Endodermal cell (in vitro differentiated cells): ENCODE measurements around the gene PRAME. TPM values are rescaled to one million over a fixed set of nuclear protein-coding genes. Genes with fewer than 3 reads are reported as not detected.

ENCODE experiments used
- DNase-seq: peaks from one replicate; pipeline ENCODE4 v3.0.0-alpha.2; 2017
- H3K27ac ChIP-seq: 2 replicates; pipeline ENCODE4 v1.5.1; 2013; ENCODE audit warnings: mild to moderate bottlenecking, low read depth, low read length, moderate library complexity
- H3K27me3 ChIP-seq: 2 replicates; pipeline ENCODE4 v1.6.1; 2013; ENCODE audit warnings: mild to moderate bottlenecking, low read length, moderate library complexity; ENCODE audit not compliant: insufficient read depth, control insufficient read depth, poor library complexity, severe bottlenecking
- H3K36me3 ChIP-seq: 2 replicates; pipeline ENCODE4 v1.7.0; 2013; ENCODE audit warnings: mild to moderate bottlenecking, low read length, moderate library complexity; ENCODE audit not compliant: control insufficient read depth, insufficient read depth
- H3K4me1 ChIP-seq: one replicate; pipeline ENCODE4 v1.7.0; 2013; ENCODE audit warnings: low read length; ENCODE audit not compliant: control insufficient read depth, insufficient read depth
- H3K4me3 ChIP-seq: 2 replicates; pipeline ENCODE4 v1.5.1; 2013; ENCODE audit warnings: mild to moderate bottlenecking, low read length, moderate library complexity
- H3K9ac ChIP-seq: 2 replicates; pipeline ENCODE4 v1.6.1; 2013; ENCODE audit warnings: mild to moderate bottlenecking, low read length, moderate library complexity; ENCODE audit not compliant: poor library complexity, severe bottlenecking; ENCODE audit errors: extremely low read depth
- H3K9me3 ChIP-seq: 2 replicates; pipeline ENCODE4 v1.6.1; 2013; ENCODE audit warnings: mild to moderate bottlenecking, low read length, moderate library complexity; ENCODE audit not compliant: control insufficient read depth
- H3K27ac Mint-ChIP-seq: 2 replicates; pipeline ENCODE4 v1.8.0; 2020; ENCODE audit warnings: mixed read lengths
- H3K27me3 Mint-ChIP-seq: 2 replicates; pipeline ENCODE4 v1.8.0; 2021; ENCODE audit warnings: mild to moderate bottlenecking, mixed read lengths; ENCODE audit not compliant: insufficient read depth
- H3K36me3 Mint-ChIP-seq: 2 replicates; pipeline ENCODE4 v1.8.0; 2020; ENCODE audit warnings: low read depth, mixed read lengths
- H3K4me1 Mint-ChIP-seq: 2 replicates; pipeline ENCODE4 v1.8.0; 2020; ENCODE audit warnings: mixed read lengths
- H3K4me3 Mint-ChIP-seq: 2 replicates; pipeline ENCODE4 v1.8.0; 2020; ENCODE audit warnings: mild to moderate bottlenecking, moderate library complexity, mixed read lengths
- H3K9me3 Mint-ChIP-seq: 2 replicates; pipeline ENCODE4 v1.8.0; 2020; ENCODE audit warnings: mild to moderate bottlenecking, mixed read lengths
- WGBS, 2 experiments: methylation state at CpG; one replicate each; pipeline versions ENCODE4 v1.1.5 to v1.1.7; 2013; ENCODE audit warnings: missing lambda C conversion rate in 2 of 2, mixed read lengths in 1 of 2; ENCODE audit not compliant: insufficient coverage in 1 of 2, insufficient read length in 1 of 2; 5-methylcytosine and 5-hydroxymethylcytosine counted together
- total RNA-seq, 2 donors: library from RNA; stranded (reverse); fragmentation: NEBNext Ultra II Directional in 1 of 2; extraction: Animal tissue kit (Norgen Biotek cat#: 25700) in 1 of 2; gene quantifications; 2 replicates in 1 of 2; 3 replicates in 1 of 2; pipeline ENCODE4 v1.2.1, GENCODE V29; 2021
- TF ChIP-seq, protein P1 (sequence below): fragments of 200-600 bp; sonication (generic); conservative IDR thresholded peaks from 2 replicates; pipeline ENCODE4 v1.5.0; 2021; ENCODE audit warnings: antibody characterized with exemption, mild to moderate bottlenecking

Gene PRAME
- total RNA-seq, 2 donors from 2014 or later, result 0.35 TPM; not detected in 1

DNA sequence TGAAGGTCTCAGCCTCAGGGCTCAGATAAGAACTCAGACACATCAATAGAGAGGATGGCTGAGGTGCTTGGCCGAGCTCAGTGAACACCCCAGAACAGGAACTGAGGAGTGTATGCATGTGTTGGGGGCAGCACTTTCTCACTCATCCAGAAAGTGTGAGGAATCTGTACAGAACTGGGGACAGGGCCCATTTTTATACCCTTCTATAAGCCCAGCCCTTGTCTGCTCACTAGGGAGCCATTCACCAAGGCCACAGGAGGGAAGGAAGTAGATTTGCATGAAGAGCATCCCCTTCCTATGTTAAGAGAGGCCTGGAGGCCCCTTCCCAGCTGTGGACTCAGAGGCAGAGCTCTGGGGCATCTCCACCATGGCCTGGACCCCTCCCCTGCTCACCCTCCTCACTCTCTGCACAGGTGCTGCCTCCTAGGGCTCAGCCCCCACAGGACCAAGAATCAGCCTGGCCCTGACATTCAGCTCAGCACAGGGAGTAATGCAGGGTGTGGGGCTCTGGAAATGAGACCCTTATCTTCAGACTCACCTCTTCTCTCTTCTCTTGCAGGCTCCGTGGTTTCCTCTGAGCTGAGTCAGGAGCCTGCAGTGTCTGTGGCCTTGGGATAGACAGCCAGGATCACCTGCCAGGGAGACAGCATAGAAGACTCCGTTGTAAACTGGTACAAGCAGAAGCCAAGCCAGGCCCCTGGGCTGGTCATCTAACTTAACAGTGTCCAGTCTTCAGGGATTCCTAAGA is 45.4 kb upstream of the PRAME start:
- no peaks in the 10 kb centered on the region for H3K27me3 ChIP-seq

DNA sequence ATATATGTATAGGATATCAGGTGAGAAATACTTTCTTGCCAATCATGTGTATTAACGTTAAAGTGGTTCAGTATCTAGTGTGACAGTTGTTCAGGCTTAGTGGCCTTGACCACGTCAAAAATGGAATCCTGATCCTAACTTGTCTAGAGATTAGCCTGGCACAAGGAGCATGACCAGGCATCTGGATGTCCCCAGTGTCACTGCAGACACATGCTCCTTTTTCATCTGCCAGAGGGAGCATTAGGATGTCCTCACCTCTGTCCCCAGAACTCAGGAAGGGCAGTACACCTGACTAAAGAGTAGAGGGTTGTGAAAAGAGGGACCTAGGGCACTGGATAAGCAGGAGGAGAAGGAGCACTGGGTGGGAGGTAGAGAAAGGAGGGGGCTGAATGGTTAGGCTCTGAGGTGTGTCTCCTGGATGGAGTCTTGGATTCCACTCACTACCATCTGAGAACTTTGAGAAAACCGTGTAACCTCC is 44.4 kb upstream of the PRAME start:
- Histone ChIP-seq H3K27me3 (no peaks in the 10 kb centered on the region), H3K36me3 (no peaks in the 10 kb centered on the region), H3K27ac (no peak overlapping the region), H3K4me3 (no peak overlapping the region), H3K4me1 (no peaks in the 10 kb centered on the region), H3K9me3 (no peaks in the 10 kb centered on the region), H3K9ac (no peak overlapping the region)
- Mint-ChIP-seq H3K9me3 (no peaks in the 10 kb centered on the region), H3K36me3 (no peaks in the 10 kb centered on the region), H3K27ac (no peak overlapping the region), H3K27me3 (peaks cover 75% of the 10 kb centered on the region), H3K4me1 (no peaks in the 10 kb centered on the region), H3K4me3 (no peak overlapping the region)
- TF ChIP-seq, protein P1, sequence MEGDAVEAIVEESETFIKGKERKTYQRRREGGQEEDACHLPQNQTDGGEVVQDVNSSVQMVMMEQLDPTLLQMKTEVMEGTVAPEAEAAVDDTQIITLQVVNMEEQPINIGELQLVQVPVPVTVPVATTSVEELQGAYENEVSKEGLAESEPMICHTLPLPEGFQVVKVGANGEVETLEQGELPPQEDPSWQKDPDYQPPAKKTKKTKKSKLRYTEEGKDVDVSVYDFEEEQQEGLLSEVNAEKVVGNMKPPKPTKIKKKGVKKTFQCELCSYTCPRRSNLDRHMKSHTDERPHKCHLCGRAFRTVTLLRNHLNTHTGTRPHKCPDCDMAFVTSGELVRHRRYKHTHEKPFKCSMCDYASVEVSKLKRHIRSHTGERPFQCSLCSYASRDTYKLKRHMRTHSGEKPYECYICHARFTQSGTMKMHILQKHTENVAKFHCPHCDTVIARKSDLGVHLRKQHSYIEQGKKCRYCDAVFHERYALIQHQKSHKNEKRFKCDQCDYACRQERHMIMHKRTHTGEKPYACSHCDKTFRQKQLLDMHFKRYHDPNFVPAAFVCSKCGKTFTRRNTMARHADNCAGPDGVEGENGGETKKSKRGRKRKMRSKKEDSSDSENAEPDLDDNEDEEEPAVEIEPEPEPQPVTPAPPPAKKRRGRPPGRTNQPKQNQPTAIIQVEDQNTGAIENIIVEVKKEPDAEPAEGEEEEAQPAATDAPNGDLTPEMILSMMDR, result no peak
- 87 to 94% methylated on average over 2 to 3 of the region's 3 CpGs for WGBS, 2 experiments
- DNase-seq, result no peak

More for the DNA sequence above, 45.4 kb upstream of the PRAME start:
- H3K9me3 ChIP-seq, result no peaks in the 10 kb centered on the region
- Mint-ChIP-seq H3K27me3 (peaks cover 72% of the 10 kb centered on the region), H3K9me3 (no peaks in the 10 kb centered on the region), H3K27ac (no peak overlapping the region), H3K4me1 (no peaks in the 10 kb centered on the region), H3K4me3 (no peak overlapping the region), H3K36me3 (no peaks in the 10 kb centered on the region)
- 83 to 86% methylated on average over 1 to 3 of the region's 3 CpGs for WGBS, 2 experiments
- DNase-seq, result no peak
- H3K36me3 ChIP-seq, result no peaks in the 10 kb centered on the region
- no peak overlapping the region for H3K27ac ChIP-seq
- no peak overlapping the region for H3K4me3 ChIP-seq
- no peaks in the 10 kb centered on the region for H3K4me1 ChIP-seq
- H3K9ac ChIP-seq, result no peak overlapping the region
- TF ChIP-seq, protein P1, result no peak

- no peak overlapping the region for H3K27ac ChIP-seq
- H3K4me1 Mint-ChIP-seq, result no peaks in the 10 kb centered on the region
- H3K4me3 ChIP-seq, result no peak overlapping the region
- H3K9ac ChIP-seq, result no peak overlapping the region
- TF ChIP-seq, protein P1, result no peak
- no peaks in the 10 kb centered on the region for H3K9me3 Mint-ChIP-seq
- H3K27me3 Mint-ChIP-seq, result peaks cover 79% of the 10 kb centered on the region
- DNase-seq, result no peak
- WGBS, 2 experiments, result 89 to 94% methylated on average over 6 of the region's 6 CpGs
- no peaks in the 10 kb centered on the region for H3K36me3 ChIP-seq
- H3K27ac Mint-ChIP-seq, result no peak overlapping the region
- no peaks in the 10 kb centered on the region for H3K4me1 ChIP-seq
- H3K9me3 ChIP-seq, result no peaks in the 10 kb centered on the region
- H3K4me3 Mint-ChIP-seq, result no peak overlapping the region
- no peaks in the 10 kb centered on the region for H3K36me3 Mint-ChIP-seq
- H3K27me3 ChIP-seq, result no peaks in the 10 kb centered on the region
Observed at GRCh38 chr22:22600531-22601261, 41.6 kb upstream of the PRAME start.
